ENCODE data around the gene UBE2O. TPM values are rescaled to one million over a fixed set of nuclear protein-coding genes. Genes with fewer than 3 reads are reported as not detected.

Gene UBE2O
- total RNA-seq, 1 donor from 2014 or later = 19.0 TPM

- no peak for DNase-seq (ENCODE audit: low read depth, low spot score)
Measured at GRCh38 chr17:76485569-76485968, 32.6 kb upstream of the UBE2O start.

GRCh38 chr17:76484228-76484725 lies 31.3 kb upstream of the UBE2O start:
- DNase-seq (ENCODE audit: low read depth, low spot score) = no peak

GRCh38 chr17:76481071-76481655 lies 28.2 kb upstream of the UBE2O start:
- DNase-seq (ENCODE audit: low read depth, low spot score) = no peak

GRCh38 chr17:76480632-76481031 lies 27.7 kb upstream of the UBE2O start:
- no peak for DNase-seq (ENCODE audit: low read depth, low spot score)

- no peak for DNase-seq (ENCODE audit: low read depth, low spot score)
Measured at GRCh38 chr17:76479515-76480060, 26.6 kb upstream of the UBE2O start.

- no peak for DNase-seq (ENCODE audit: low read depth, low spot score)
Measured at GRCh38 chr17:76478730-76479514, 26.0 kb upstream of the UBE2O start.

- DNase-seq (ENCODE audit: low read depth, low spot score) = no peak
Measured at GRCh38 chr17:76478097-76478496, 25.1 kb upstream of the UBE2O start.

- DNase-seq (ENCODE audit: low read depth, low spot score) = no peak
Measured at GRCh38 chr17:76477576-76477975, 24.6 kb upstream of the UBE2O start.

- no peak for DNase-seq (ENCODE audit: low read depth, low spot score)
Measured at GRCh38 chr17:76476736-76477135, 23.8 kb upstream of the UBE2O start.

GRCh38 chr17:76475302-76475701 lies 22.4 kb upstream of the UBE2O start:
- DNase-seq (ENCODE audit: low read depth, low spot score) = no peak

- DNase-seq (ENCODE audit: low read depth, low spot score) = no peak
Measured at GRCh38 chr17:76474894-76475293, 21.9 kb upstream of the UBE2O start.

GRCh38 chr17:76474238-76474637 lies 21.3 kb upstream of the UBE2O start:
- DNase-seq (ENCODE audit: low read depth, low spot score) = no peak

GRCh38 chr17:76473541-76473985 lies 20.6 kb upstream of the UBE2O start:
- no peak for DNase-seq (ENCODE audit: low read depth, low spot score)

- no peak for DNase-seq (ENCODE audit: low read depth, low spot score)
Measured at GRCh38 chr17:76472726-76473125, 19.8 kb upstream of the UBE2O start.

GRCh38 chr17:76472258-76472645 lies 19.3 kb upstream of the UBE2O start:
- no peak for DNase-seq (ENCODE audit: low read depth, low spot score)

GRCh38 chr17:76471498-76472257 lies 18.7 kb upstream of the UBE2O start:
- DNase-seq (ENCODE audit: low read depth, low spot score) = no peak

- no peak for DNase-seq (ENCODE audit: low read depth, low spot score)
Measured at GRCh38 chr17:76469991-76470739, 17.2 kb upstream of the UBE2O start.

GRCh38 chr17:76469076-76469990 lies 16.4 kb upstream of the UBE2O start:
- no peak for DNase-seq (ENCODE audit: low read depth, low spot score)

GRCh38 chr17:76468634-76469010 lies 15.7 kb upstream of the UBE2O start:
- DNase-seq (ENCODE audit: low read depth, low spot score) = no peak

Measured in pulmonary artery endothelial cell (primary cell).